Aorta (tissue), 5 donors: ENCODE data around the gene ACR. TPM values are rescaled to one million over a fixed set of nuclear protein-coding genes. Genes with fewer than 3 reads are reported as not detected.

ENCODE experiments used
- ATAC-seq: fragments of 200-7000 bp; cut with Tn5 transposase; one replicate; pipeline ENCODE4 v1.9.1; 2022; ENCODE audit warnings: moderate library complexity; ENCODE audit not compliant: low FRiP score
- DNase-seq, 2 donors: peaks; one replicate each; pipeline ENCODE4 v3.0.0-alpha.2; 2020
- H3K27ac ChIP-seq, 2 donors: one replicate each; pipeline ENCODE4 v1.5.1; 2013; ENCODE audit warnings: low read length in 2 of 2, mild to moderate bottlenecking in 2 of 2, moderate library complexity in 2 of 2, control low read depth in 1 of 2, inconsistent platforms in 1 of 2, low read depth in 1 of 2
- H3K27me3 ChIP-seq, 2 donors: one replicate each; pipeline ENCODE4 v1.6.1; 2013; ENCODE audit warnings: control low read depth in 1 of 2, low read length in 1 of 2, mild to moderate bottlenecking in 1 of 2, moderate library complexity in 1 of 2; ENCODE audit not compliant: insufficient read depth in 2 of 2, control insufficient read depth in 1 of 2
- H3K36me3 ChIP-seq, 2 donors: one replicate each; pipeline ENCODE4 v1.6.1; 2013; ENCODE audit warnings: control low read depth in 1 of 2, low read length in 1 of 2, mild to moderate bottlenecking in 1 of 2; ENCODE audit not compliant: insufficient read depth in 2 of 2, control insufficient read depth in 1 of 2
- H3K4me1 ChIP-seq, 2 donors: one replicate each; pipeline ENCODE4 v1.6.1; 2013; ENCODE audit warnings: low read length in 2 of 2, control low read depth in 1 of 2, mild to moderate bottlenecking in 1 of 2, moderate library complexity in 1 of 2; ENCODE audit not compliant: insufficient read depth in 2 of 2, control insufficient read depth in 1 of 2
- H3K4me3 ChIP-seq, 2 donors: one replicate each; pipeline ENCODE4 v1.5.1; 2013; ENCODE audit warnings: low read length in 2 of 2, control low read depth in 1 of 2, mild to moderate bottlenecking in 1 of 2
- H3K9me3 ChIP-seq: one replicate; pipeline ENCODE4 v1.6.1; 2013; ENCODE audit warnings: mild to moderate bottlenecking, low read length; ENCODE audit not compliant: control insufficient read depth
- WGBS, 2 donors: extraction: QIAGEN DNeasy Blood & Tissue Kit; methylation state at CpG; one replicate each; pipeline ENCODE4 v1.1.7; 2013; 5-methylcytosine and 5-hydroxymethylcytosine counted together
- intact Hi-C, 2 donors: fragments of 100-400 bp; cut with DNase I; formaldehyde crosslinking; loops; one replicate each; pipeline versions ENCODE4 v1.14.2 to v1.15.0; 2022
- polyA plus RNA-seq, 2 donors: library from polyadenylated mRNA; stranded (reverse); fragments of 200-250 nt; gene quantifications; one replicate each; pipeline ENCODE4 v1.2.3, GENCODE V29; 2013
- total RNA-seq, 2 donors: library from RNA; stranded (reverse); fragmentation: NEBNext Ultra II Directional; extraction: Animal tissue kit (Norgen Biotek cat#: 25700); gene quantifications; one replicate each; pipeline ENCODE4 v1.2.1, GENCODE V29; 2021
- donor health status: healthy with polysubstance abuse.
- donor health status: Bipolar disorder and iron deficiency.
- donor health status: DM: no; HTN: no; CAD: no.
- donor health status: DM: no; HTN: no; CAD: no.
- donor health status: DM: yes; HTN: yes; CAD: no.

Gene ACR
- total and polyA plus RNA-seq, 4 donors, result 1.6 to 1.8 TPM; not detected in 2

GRCh38 chr22:50732681-50733080 lies 5.3 kb upstream of the ACR start:
- no peak for ATAC-seq
- no peak overlapping the region for H3K4me3 ChIP-seq
- no peak overlapping the region for H3K27ac ChIP-seq
- no peaks in the 10 kb centered on the region for H3K36me3 ChIP-seq
- no peaks in the 10 kb centered on the region for H3K9me3 ChIP-seq
- no peaks in the 10 kb centered on the region for H3K4me1 ChIP-seq
- 59 to 66% methylated on average over 12 of the region's 12 CpGs for WGBS, 2 donors
- H3K27me3 ChIP-seq, result no peaks in the 10 kb centered on the region
- peak in 1 of 2 donors; percentile 41 for DNase-seq
- intact Hi-C loops, result no loop called here

GRCh38 chr22:50733521-50734342 lies 4.3 kb upstream of the ACR start:
- no peaks in the 10 kb centered on the region for H3K36me3 ChIP-seq
- no peaks in the 10 kb centered on the region for H3K4me1 ChIP-seq
- no peak overlapping the region for H3K4me3 ChIP-seq
- intact Hi-C loops, result no loop called here
- H3K27me3 ChIP-seq, result no peaks in the 10 kb centered on the region
- DNase-seq (peak in 1 of 2 donors; percentile 55), ATAC-seq (no peak)
- H3K27ac ChIP-seq, result no peak overlapping the region
- 26 to 29% methylated on average over 22 of the region's 22 CpGs for WGBS, 2 donors
- no peaks in the 10 kb centered on the region for H3K9me3 ChIP-seq

GRCh38 chr22:50734343-50734771 lies 3.6 kb upstream of the ACR start:
- Histone ChIP-seq H3K9me3 (no peaks in the 10 kb centered on the region), H3K4me3 (no peak overlapping the region), H3K27me3 (no peaks in the 10 kb centered on the region), H3K27ac (no peak overlapping the region), H3K36me3 (no peaks in the 10 kb centered on the region), H3K4me1 (no peaks in the 10 kb centered on the region)
- intact Hi-C loops, result no loop called here
- no peak for ATAC-seq
- WGBS, 2 donors, result 81 to 82% methylated on average over 10 of the region's 10 CpGs
- DNase-seq, result peak in 1 of 2 donors; percentile 51

GRCh38 chr22:50734986-50735738 lies 2.8 kb upstream of the ACR start:
- WGBS, 2 donors, result 83 to 86% methylated on average over 13 of the region's 13 CpGs
- no peak overlapping the region for H3K4me3 ChIP-seq
- DNase-seq (peak in 1 of 2 donors; percentile 35), ATAC-seq (no peak)
- H3K27ac ChIP-seq, result no peak overlapping the region
- no peaks in the 10 kb centered on the region for H3K4me1 ChIP-seq
- intact Hi-C loops, result no loop called here
- no peaks in the 10 kb centered on the region for H3K9me3 ChIP-seq
- no peaks in the 10 kb centered on the region for H3K36me3 ChIP-seq
- no peaks in the 10 kb centered on the region for H3K27me3 ChIP-seq

GRCh38 chr22:50735739-50736030 lies 2.3 kb upstream of the ACR start:
- no peaks in the 10 kb centered on the region for H3K9me3 ChIP-seq
- no peaks in the 10 kb centered on the region for H3K4me1 ChIP-seq
- WGBS, 2 donors, result 74 to 78% methylated on average over 6 of the region's 6 CpGs
- no peak for ATAC-seq
- DNase-seq, result no peak
- H3K27ac ChIP-seq, result no peak overlapping the region
- no peaks in the 10 kb centered on the region for H3K36me3 ChIP-seq
- no peak overlapping the region for H3K4me3 ChIP-seq
- intact Hi-C loops, result no loop called here
- no peaks in the 10 kb centered on the region for H3K27me3 ChIP-seq

- Histone ChIP-seq H3K27ac (no peak overlapping the region), H3K4me1 (no peaks in the 10 kb centered on the region), H3K27me3 (no peaks in the 10 kb centered on the region), H3K9me3 (no peaks in the 10 kb centered on the region), H3K4me3 (no peak overlapping the region), H3K36me3 (no peaks in the 10 kb centered on the region)
- ATAC-seq, result no peak
- WGBS, 2 donors, result 81 to 82% methylated on average over 10 of the region's 10 CpGs
- intact Hi-C loops, result no loop called here
- no peak for DNase-seq
Measured at GRCh38 chr22:50738649-50739227, 734 bp downstream of the ACR start.

GRCh38 chr22:50739279-50739691 lies 1.3 kb downstream of the ACR start:
- intact Hi-C loops, result no loop called here
- H3K4me3 ChIP-seq, result no peak overlapping the region
- no peak for ATAC-seq
- WGBS, 2 donors, result 71 to 72% methylated on average over 17 of the region's 17 CpGs
- H3K27me3 ChIP-seq, result no peaks in the 10 kb centered on the region
- H3K9me3 ChIP-seq, result no peaks in the 10 kb centered on the region
- DNase-seq, result peak in 1 of 2 donors; percentile 75
- H3K4me1 ChIP-seq, result no peaks in the 10 kb centered on the region
- no peaks in the 10 kb centered on the region for H3K36me3 ChIP-seq
- no peak overlapping the region for H3K27ac ChIP-seq

GRCh38 chr22:50739894-50740293 lies 1.9 kb downstream of the ACR start:
- 78 to 82% methylated on average over 12 of the region's 12 CpGs for WGBS, 2 donors
- Histone ChIP-seq H3K4me1 (no peaks in the 10 kb centered on the region), H3K9me3 (no peaks in the 10 kb centered on the region), H3K4me3 (no peak overlapping the region), H3K27ac (no peak overlapping the region), H3K36me3 (no peaks in the 10 kb centered on the region), H3K27me3 (no peaks in the 10 kb centered on the region)
- ATAC-seq, result no peak
- DNase-seq, result no peak
- intact Hi-C loops, result no loop called here
